HepG2 (cell line): ENCODE results near the gene FBXO11. TPM values are rescaled to one million over a fixed set of nuclear protein-coding genes. Genes with fewer than 3 reads are reported as not detected.

Source experiments
- ATF1 ChIP-seq: IDR thresholded peaks from 2 replicates; pipeline ENCODE4 v1.6.1; 2016; ENCODE audit warnings: mild to moderate bottlenecking, control low read depth
- ATM ChIP-seq: fragments of 450-650 bp; IDR thresholded peaks from 2 replicates; pipeline ENCODE4 v1.7.1; 2017; ENCODE audit warnings: mild to moderate bottlenecking, borderline replicate concordance
- CEBPG ChIP-seq: IDR thresholded peaks from 2 replicates; pipeline ENCODE4 v1.6.1; 2016
- ELF3 ChIP-seq: IDR thresholded peaks from 2 replicates; pipeline ENCODE4 v1.6.1; 2016; ENCODE audit warnings: missing genetic modification reagents, missing compliant biosample characterization
- GATA4 ChIP-seq: sonication (generic); IDR thresholded peaks from 2 replicates; pipeline ENCODE4 v1.6.1; 2016; ENCODE audit warnings: antibody characterized with exemption, low read depth, borderline replicate concordance
- GATAD2A ChIP-seq: IDR thresholded peaks from 2 replicates; pipeline ENCODE4 v1.6.1; 2016
- HDAC1 ChIP-seq: sonication (generic); formaldehyde crosslinking; IDR thresholded peaks from 2 replicates; pipeline ENCODE4 v1.5.1; 2020; ENCODE audit warnings: mild to moderate bottlenecking, missing genetic modification reagents
- HES4 ChIP-seq: sonication (generic); formaldehyde crosslinking; IDR thresholded peaks from 2 replicates; pipeline ENCODE4 v1.9.0; 2021; ENCODE audit warnings: mild to moderate bottlenecking, missing genetic modification reagents, borderline replicate concordance
- KDM1A ChIP-seq: IDR thresholded peaks from 2 replicates; pipeline ENCODE4 v1.6.1; 2016; ENCODE audit warnings: missing compliant biosample characterization
- MBNL3 ChIP-seq: fragments of 250-450 bp; sonication (Bioruptor Pico); conservative IDR thresholded peaks from 2 replicates; pipeline ENCODE4 v1.8.0; 2022; ENCODE audit warnings: mild to moderate bottlenecking, inconsistent platforms
- MEIS1 ChIP-seq: sonication (generic); formaldehyde crosslinking; IDR thresholded peaks from 2 replicates; pipeline ENCODE4 v1.9.0; 2021; ENCODE audit warnings: mild to moderate bottlenecking, missing genetic modification reagents, moderate library complexity, borderline replicate concordance
- MTA1 ChIP-seq: sonication (generic); formaldehyde crosslinking; IDR thresholded peaks from 2 replicates; pipeline ENCODE4 v1.4.0; 2020; ENCODE audit warnings: missing genetic modification reagents, mild to moderate bottlenecking, borderline replicate concordance
- MZF1 ChIP-seq: sonication (generic); formaldehyde crosslinking; IDR thresholded peaks from 2 replicates; pipeline ENCODE4 v1.8.1; 2023; ENCODE audit warnings: mild to moderate bottlenecking, missing genetic modification reagents, borderline replicate concordance
- SOX6 ChIP-seq, 2 experiments: fragments of 450-650 bp in 1 of 2; sonication (generic) in 1 of 2; formaldehyde crosslinking in 1 of 2; IDR thresholded peaks; 2 replicates each; pipeline versions ENCODE4 v1.4.0 to v1.6.1; 2017 to 2020; ENCODE audit warnings: antibody characterized with exemption in 1 of 2, mild to moderate bottlenecking in 1 of 2, missing genetic modification reagents in 1 of 2
- ZKSCAN5 ChIP-seq: sonication (generic); formaldehyde crosslinking; IDR thresholded peaks from 2 replicates; pipeline ENCODE4 v1.5.1; 2020; ENCODE audit warnings: mild to moderate bottlenecking, missing genetic modification reagents
- ZNF274 ChIP-seq: sonication (generic); formaldehyde crosslinking; IDR thresholded peaks from 2 replicates; pipeline ENCODE4 v1.5.1; 2020; ENCODE audit warnings: mild to moderate bottlenecking, missing genetic modification reagents
- ZNF383 ChIP-seq: sonication (generic); formaldehyde crosslinking; IDR thresholded peaks from 2 replicates; pipeline ENCODE4 v1.4.0; 2020; ENCODE audit warnings: missing genetic modification reagents, mild to moderate bottlenecking, borderline replicate concordance
- ZNF460 ChIP-seq: sonication (generic); formaldehyde crosslinking; IDR thresholded peaks from 2 replicates; pipeline ENCODE4 v1.5.1; 2020; ENCODE audit warnings: missing genetic modification reagents, mild to moderate bottlenecking, borderline replicate concordance
- ZNF468 ChIP-seq: sonication (generic); formaldehyde crosslinking; IDR thresholded peaks from 2 replicates; pipeline ENCODE4 v1.8.0; 2022; ENCODE audit warnings: mild to moderate bottlenecking, moderate library complexity, missing genetic modification reagents
- ZNF547 ChIP-seq: sonication (generic); formaldehyde crosslinking; IDR thresholded peaks from 2 replicates; pipeline ENCODE4 v1.5.1; 2020; ENCODE audit warnings: mild to moderate bottlenecking, missing genetic modification reagents
- ZNF674 ChIP-seq: sonication (generic); formaldehyde crosslinking; IDR thresholded peaks from 2 replicates; pipeline ENCODE4 v1.5.0; 2020; ENCODE audit warnings: low read depth, mild to moderate bottlenecking, missing genetic modification reagents
- ZSCAN31 ChIP-seq: sonication (generic); formaldehyde crosslinking; IDR thresholded peaks from 2 replicates; pipeline ENCODE4 v1.5.0; 2020; ENCODE audit warnings: low read depth, mild to moderate bottlenecking, missing genetic modification reagents
- polyA plus RNA-seq, 8 experiments: library from polyadenylated mRNA; depleted of rRNA in 3 of 8; stranded (reverse) in 7 of 8; unstranded in 1 of 8; fragments of >200 nt; fragmentation: Illumina TruSeq in 4 of 8; extraction: Trizol in 4 of 8; gene quantifications; 2 replicates each; pipeline versions ENCODE4 v1.2.1 to v1.2.3, GENCODE V29; 2011 to 2016; ENCODE audit warnings: low read depth in 4 of 8, missing spikeins in 1 of 8, mixed read lengths in 1 of 8; ENCODE audit not compliant: insufficient read depth in 1 of 8
- total RNA-seq, 5 experiments: library from RNA; depleted of rRNA; stranded (reverse); fragments of >200 nt; fragmentation: Illumina TruSeq; extraction: Trizol; gene quantifications; 2 replicates each; pipeline ENCODE4 v1.2.3, GENCODE V29; 2016; ENCODE audit warnings: low read depth in 1 of 5
- TF ChIP-seq, protein P1 (sequence below): sonication (generic); formaldehyde crosslinking; IDR thresholded peaks from 2 replicates; pipeline ENCODE4 v1.4.0; 2020; ENCODE audit warnings: mild to moderate bottlenecking, missing genetic modification reagents
- TF ChIP-seq, protein P2 (sequence below): sonication (generic); formaldehyde crosslinking; IDR thresholded peaks from 2 replicates; pipeline ENCODE4 v1.5.0; 2020; ENCODE audit warnings: missing genetic modification reagents, mild to moderate bottlenecking, borderline replicate concordance
- TF ChIP-seq, protein P3 (sequence below): sonication (generic); formaldehyde crosslinking; IDR thresholded peaks from 2 replicates; pipeline ENCODE4 v1.5.0; 2020; ENCODE audit warnings: mild to moderate bottlenecking, missing genetic modification reagents, borderline replicate concordance

Gene FBXO11
- total and polyA plus RNA-seq, 2 of the 13 experiments (the other 11 are each of a cell fraction or from before 2014, with no cell fraction given) = 27.9 to 47.6 TPM

DNA sequence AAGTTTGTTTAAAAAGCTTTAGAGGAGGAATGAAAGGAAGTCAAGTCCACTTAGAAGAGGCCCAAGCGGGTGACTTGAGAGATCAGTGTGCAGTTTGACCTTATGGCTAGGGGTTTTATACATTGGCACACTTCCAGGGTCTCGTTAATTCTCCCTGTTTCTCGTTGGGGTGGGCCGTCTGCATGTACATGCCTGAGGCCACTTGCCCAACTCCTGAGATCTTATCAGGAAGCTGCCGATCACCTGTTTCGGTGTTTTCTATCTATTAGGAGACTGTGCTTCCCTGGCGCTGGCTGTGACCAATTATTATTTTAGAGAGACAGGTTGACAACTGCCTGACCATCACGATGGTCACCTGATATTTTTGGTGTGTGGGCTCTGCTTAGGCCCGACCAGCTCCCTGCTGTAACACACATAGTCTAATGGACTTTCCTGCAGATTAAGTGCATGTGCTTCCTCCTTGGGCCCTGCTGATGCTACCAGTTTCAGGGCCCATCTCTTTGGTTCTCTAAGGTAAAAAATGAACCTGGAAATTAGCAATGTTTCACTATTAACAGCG, 154.4 kb downstream of the FBXO11 start (continued):
- no peak for TF ChIP-seq KDM1A (CRISPR knock-in tag)
- TF ChIP-seq, protein P1, sequence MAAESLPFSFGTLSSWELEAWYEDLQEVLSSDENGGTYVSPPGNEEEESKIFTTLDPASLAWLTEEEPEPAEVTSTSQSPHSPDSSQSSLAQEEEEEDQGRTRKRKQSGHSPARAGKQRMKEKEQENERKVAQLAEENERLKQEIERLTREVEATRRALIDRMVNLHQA (CRISPR knock-in tag) = no peak
- TF ChIP-seq SOX6 (IDR thresholded peaks at IDR 0.05) = no peak
- no peak for TF ChIP-seq SOX6 (CRISPR knock-in tag; IDR thresholded peaks at IDR 0.05)
- no peak for TF ChIP-seq ZNF274 (CRISPR knock-in tag)
- TF ChIP-seq ELF3 = no peak
- TF ChIP-seq HDAC1 = no peak
- no peak for TF ChIP-seq ZNF383 (CRISPR knock-in tag)
- TF ChIP-seq MZF1 (CRISPR knock-in tag) = no peak
- TF ChIP-seq ATM = no peak
- no peak for TF ChIP-seq MTA1 (CRISPR knock-in tag)
- no peak for TF ChIP-seq GATAD2A (CRISPR knock-in tag)
- TF ChIP-seq CEBPG (CRISPR knock-in tag) = no peak
- TF ChIP-seq ZNF547 (CRISPR knock-in tag) = no peak
- TF ChIP-seq ZSCAN31 (CRISPR knock-in tag) = no peak
- TF ChIP-seq, protein P2, sequence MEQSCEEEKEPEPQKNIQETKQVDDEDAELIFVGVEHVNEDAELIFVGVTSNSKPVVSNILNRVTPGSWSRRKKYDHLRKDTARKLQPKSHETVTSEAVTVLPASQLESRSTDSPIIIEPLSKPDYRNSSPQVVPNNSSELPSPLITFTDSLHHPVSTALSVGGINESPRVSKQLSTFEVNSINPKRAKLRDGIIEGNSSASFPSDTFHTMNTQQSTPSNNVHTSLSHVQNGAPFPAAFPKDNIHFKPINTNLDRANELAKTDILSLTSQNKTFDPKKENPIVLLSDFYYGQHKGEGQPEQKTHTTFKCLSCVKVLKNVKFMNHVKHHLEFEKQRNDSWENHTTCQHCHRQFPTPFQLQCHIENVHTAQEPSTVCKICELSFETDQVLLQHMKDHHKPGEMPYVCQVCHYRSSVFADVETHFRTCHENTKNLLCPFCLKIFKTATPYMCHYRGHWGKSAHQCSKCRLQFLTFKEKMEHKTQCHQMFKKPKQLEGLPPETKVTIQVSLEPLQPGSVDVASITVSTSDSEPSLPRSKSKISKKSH (CRISPR knock-in tag) = no peak
- no peak for TF ChIP-seq ZNF460
- no peak for TF ChIP-seq MBNL3 (CRISPR knock-in tag)
- no peak for TF ChIP-seq ATF1 (CRISPR knock-in tag)
- TF ChIP-seq ZNF674 = no peak
- peak; percentile 58; the same call in 1 of the 2 replicates for TF ChIP-seq MEIS1 (CRISPR knock-in tag)
- no peak for TF ChIP-seq ZKSCAN5 (CRISPR knock-in tag)
- TF ChIP-seq, protein P3, sequence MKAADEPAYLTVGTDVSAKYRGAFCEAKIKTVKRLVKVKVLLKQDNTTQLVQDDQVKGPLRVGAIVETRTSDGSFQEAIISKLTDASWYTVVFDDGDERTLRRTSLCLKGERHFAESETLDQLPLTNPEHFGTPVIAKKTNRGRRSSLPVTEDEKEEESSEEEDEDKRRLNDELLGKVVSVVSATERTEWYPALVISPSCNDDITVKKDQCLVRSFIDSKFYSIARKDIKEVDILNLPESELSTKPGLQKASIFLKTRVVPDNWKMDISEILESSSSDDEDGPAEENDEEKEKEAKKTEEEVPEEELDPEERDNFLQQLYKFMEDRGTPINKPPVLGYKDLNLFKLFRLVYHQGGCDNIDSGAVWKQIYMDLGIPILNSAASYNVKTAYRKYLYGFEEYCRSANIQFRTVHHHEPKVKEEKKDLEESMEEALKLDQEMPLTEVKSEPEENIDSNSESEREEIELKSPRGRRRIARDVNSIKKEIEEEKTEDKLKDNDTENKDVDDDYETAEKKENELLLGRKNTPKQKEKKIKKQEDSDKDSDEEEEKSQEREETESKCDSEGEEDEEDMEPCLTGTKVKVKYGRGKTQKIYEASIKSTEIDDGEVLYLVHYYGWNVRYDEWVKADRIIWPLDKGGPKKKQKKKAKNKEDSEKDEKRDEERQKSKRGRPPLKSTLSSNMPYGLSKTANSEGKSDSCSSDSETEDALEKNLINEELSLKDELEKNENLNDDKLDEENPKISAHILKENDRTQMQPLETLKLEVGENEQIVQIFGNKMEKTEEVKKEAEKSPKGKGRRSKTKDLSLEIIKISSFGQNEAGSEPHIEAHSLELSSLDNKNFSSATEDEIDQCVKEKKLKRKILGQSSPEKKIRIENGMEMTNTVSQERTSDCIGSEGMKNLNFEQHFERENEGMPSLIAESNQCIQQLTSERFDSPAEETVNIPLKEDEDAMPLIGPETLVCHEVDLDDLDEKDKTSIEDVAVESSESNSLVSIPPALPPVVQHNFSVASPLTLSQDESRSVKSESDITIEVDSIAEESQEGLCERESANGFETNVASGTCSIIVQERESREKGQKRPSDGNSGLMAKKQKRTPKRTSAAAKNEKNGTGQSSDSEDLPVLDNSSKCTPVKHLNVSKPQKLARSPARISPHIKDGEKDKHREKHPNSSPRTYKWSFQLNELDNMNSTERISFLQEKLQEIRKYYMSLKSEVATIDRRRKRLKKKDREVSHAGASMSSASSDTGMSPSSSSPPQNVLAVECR = no peak; the same call in 1 of the 2 replicates
- no peak for TF ChIP-seq HES4 (CRISPR knock-in tag)
- no peak for TF ChIP-seq ZNF468 (CRISPR knock-in tag)
- TF ChIP-seq GATA4 = no peak
